ENCODE results near the gene CEP95. TPM values are rescaled to one million over a fixed set of nuclear protein-coding genes. Genes with fewer than 3 reads are reported as not detected.

The CEP95 gene, protein sequence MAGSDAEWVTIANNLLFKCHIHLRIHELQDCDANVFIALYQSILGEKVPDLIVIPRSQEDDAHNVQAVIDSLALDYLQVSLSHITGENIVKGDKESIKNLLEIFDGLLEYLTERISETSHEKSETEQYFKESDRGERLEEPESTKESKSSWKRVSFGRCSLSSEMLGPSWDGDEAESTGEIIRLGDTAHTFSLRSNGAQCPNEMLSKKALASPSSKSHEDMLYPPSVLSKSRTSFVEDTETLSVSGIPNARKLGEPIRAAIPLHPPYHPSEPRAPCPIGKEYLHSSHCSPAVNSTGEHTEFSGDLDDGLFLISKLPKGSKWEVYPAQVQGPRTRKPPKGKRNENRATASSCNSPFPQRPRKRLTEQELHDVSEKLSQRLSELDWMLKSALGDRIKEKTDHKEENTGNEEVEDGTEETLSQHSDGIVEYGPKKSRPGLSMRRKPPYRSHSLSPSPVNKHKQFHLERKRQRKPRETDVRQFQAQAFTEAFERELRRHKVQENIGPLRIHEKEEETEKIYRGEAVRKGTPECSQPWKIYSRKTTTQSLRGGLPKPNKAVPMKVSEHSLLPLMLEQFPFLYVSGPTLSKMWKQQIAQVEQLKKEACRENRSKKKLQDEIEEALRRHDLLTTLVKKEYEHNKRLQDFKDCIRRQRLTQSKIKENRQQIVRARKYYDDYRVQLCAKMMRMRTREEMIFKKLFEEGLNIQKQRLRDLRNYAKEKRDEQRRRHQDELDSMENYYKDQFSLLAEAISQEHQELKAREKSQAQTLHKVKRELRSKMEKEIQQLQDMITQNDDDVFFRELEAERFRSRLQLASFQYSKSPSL
- polyA plus RNA-seq (2013): 36.1 and 37.4 TPM in 2 replicates

DNA sequence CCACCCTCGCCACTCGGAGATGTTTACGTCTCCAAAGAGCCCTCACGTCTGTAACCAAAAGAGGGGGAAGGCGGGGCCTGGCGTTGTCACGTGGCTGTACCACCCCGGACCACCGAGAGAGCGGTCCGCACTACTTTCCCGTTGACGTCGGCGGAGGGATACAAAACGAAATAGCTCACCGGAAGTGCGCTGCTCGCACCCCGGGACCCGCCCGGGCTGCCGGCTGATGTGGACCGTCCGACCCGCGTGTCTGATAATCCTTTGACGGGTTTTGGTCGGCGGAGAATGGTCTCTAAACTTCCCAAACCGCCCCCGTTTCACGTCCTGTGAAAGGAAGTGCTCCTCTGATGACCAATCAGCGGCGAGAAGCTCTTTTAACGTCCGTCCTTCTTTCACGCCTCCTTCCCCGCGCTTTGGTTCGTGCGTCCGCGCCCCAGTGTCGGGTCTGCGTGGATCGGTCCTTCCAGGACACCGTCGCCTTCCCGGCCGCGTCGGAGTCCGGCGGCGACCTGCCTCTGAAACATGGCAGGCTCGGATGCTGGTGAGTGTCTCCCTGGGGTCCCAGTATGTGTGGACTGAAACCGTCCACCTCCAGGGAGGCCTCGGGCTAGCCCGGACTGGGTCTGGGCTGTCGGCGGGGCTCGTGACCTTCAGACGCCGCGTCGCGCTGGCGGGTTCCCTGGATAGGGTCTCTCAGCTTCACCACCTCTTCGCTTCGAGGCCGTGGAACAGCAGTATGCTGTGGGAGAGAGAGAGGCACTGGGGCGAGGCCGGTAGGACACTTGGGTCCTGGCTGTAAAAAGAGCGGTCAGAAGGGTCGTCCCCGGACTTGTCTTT is at the start of gene CEP95:
CEP95 (plus strand) TSS at position 402 of the 837 bp plus-strand sequence; CDS start at position 523, 121 bp downstream.
- H3K27ac ChIP-seq (ENCODE audit: low read depth, low read length): peak within 1 kb of the TSS; percentile 80
- no peaks in the 10 kb centered on the region for H3K27me3 ChIP-seq (ENCODE audit: insufficient read depth, low read length)
- H3K23ac ChIP-seq (ENCODE audit: low read length): no peak within 1 kb of the TSS
- peak within 1 kb of the TSS; percentile 73 for H4K8ac ChIP-seq (ENCODE audit: low read depth, low read length)
- H3K4me1 ChIP-seq (ENCODE audit: control insufficient read depth in 1 of 2, insufficient read depth in 2 of 2, low read length in 2 of 2): no peaks in the 10 kb centered on the region
- peaks cover 13% of the 10 kb centered on the region for H3K79me1 ChIP-seq (ENCODE audit: low read length)
- peak within 1 kb of the TSS; percentile 61 for H4K12ac ChIP-seq (ENCODE audit: low read depth, low read length)
- H3K9me3 ChIP-seq (ENCODE audit: insufficient read depth, low read depth, low read length): no peaks in the 10 kb centered on the region
- H2AFZ ChIP-seq (ENCODE audit: insufficient read depth, low read length, poor library complexity): peak within 1 kb of the TSS; percentile 67
- peak within 1 kb of the TSS; percentile 10 for H2BK12ac ChIP-seq (ENCODE audit: low read length)
- H3K18ac ChIP-seq (ENCODE audit: low read length): peak within 1 kb of the TSS; percentile 81
- peak within 1 kb of the TSS; percentile 97 for H3K4ac ChIP-seq (ENCODE audit: low read depth, low read length)
- H4K91ac ChIP-seq (ENCODE audit: low read depth, low read length): peak within 1 kb of the TSS; percentile 93
- H3K36me3 ChIP-seq (ENCODE audit: control insufficient read depth in 1 of 2, insufficient read depth in 2 of 2, low read length in 2 of 2): peaks cover 13 to 32% of the 10 kb centered on the region in 2 experiments
- peak within 1 kb of the TSS; percentile 96 for H3K4me3 ChIP-seq (ENCODE audit: low read depth, low read length)
- H2BK120ac ChIP-seq (ENCODE audit: insufficient read depth, low read length, poor library complexity): peak within 1 kb of the TSS; percentile 49
- no CpG with 5 or more reads among the region's 77 CpGs for WGBS (ENCODE audit: extremely low coverage, insufficient coverage, insufficient read length)
- H3K9ac ChIP-seq (ENCODE audit: low read length): peak within 1 kb of the TSS; percentile 94
- H2BK5ac ChIP-seq (ENCODE audit: low read depth, low read length, poor library complexity): peak within 1 kb of the TSS; percentile 73
- H2AK5ac ChIP-seq (ENCODE audit: low read length): peak within 1 kb of the TSS; percentile 96
- DNase-seq: peak; percentile 91 to 97
- peaks cover 20% of the 10 kb centered on the region for H3K79me2 ChIP-seq (ENCODE audit: control insufficient read depth, insufficient read depth, low read length, poor library complexity)
- H3K14ac ChIP-seq (ENCODE audit: low read length): peak within 1 kb of the TSS; percentile 99
- peak within 1 kb of the TSS; percentile 65 for H3K4me2 ChIP-seq (ENCODE audit: low read length)

DNA sequence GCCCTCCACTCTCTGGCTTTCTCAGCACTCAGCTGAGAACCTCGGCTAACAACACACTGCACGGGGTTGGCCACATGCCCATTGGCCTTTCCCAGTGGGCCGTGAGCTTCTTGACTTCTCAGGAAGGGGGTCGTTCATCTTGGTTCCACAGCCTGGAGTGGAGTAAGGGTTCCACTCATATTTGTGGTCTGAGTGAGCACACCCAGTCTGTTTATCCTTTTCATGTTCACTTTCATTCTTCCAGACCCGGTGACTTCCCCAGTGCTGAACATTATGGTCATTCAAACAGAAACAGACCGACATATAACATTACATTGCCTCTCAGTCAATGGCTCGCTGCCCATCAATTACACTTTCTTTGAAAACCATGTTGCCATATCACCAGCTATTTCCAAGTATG is 49.6 kb upstream of the CEP95 start:
- Histone ChIP-seq H3K18ac (ENCODE audit: low read length) (no peak overlapping the region), H3K4me3 (ENCODE audit: low read depth, low read length) (no peak overlapping the region), H2AK5ac (ENCODE audit: low read length) (no peak overlapping the region), H3K9ac (ENCODE audit: low read length) (no peak overlapping the region), H2BK5ac (ENCODE audit: low read depth, low read length, poor library complexity) (no peak overlapping the region), H3K9me3 (ENCODE audit: insufficient read depth, low read depth, low read length) (no peaks in the 10 kb centered on the region), H3K23ac (ENCODE audit: low read length) (no peak overlapping the region), H3K14ac (ENCODE audit: low read length) (no peak overlapping the region), H3K79me1 (ENCODE audit: low read length) (no peaks in the 10 kb centered on the region), H3K4me1 (ENCODE audit: control insufficient read depth in 1 of 2, insufficient read depth in 2 of 2, low read length in 2 of 2) (peaks cover 0 to 2% of the 10 kb centered on the region in 2 experiments), H3K4me2 (ENCODE audit: low read length) (no peak overlapping the region), H2AFZ (ENCODE audit: insufficient read depth, low read length, poor library complexity) (no peak overlapping the region), H2BK120ac (ENCODE audit: insufficient read depth, low read length, poor library complexity) (no peak overlapping the region), H3K27ac (ENCODE audit: low read depth, low read length) (no peak overlapping the region), H4K91ac (ENCODE audit: low read depth, low read length) (no peak overlapping the region), H3K27me3 (ENCODE audit: insufficient read depth, low read length) (no peaks in the 10 kb centered on the region), H3K79me2 (ENCODE audit: control insufficient read depth, insufficient read depth, low read length, poor library complexity) (no peaks in the 10 kb centered on the region), H3K36me3 (ENCODE audit: control insufficient read depth in 1 of 2, insufficient read depth in 2 of 2, low read length in 2 of 2) (no peaks in the 10 kb centered on the region), H3K4ac (ENCODE audit: low read depth, low read length) (no peak overlapping the region), H4K8ac (ENCODE audit: low read depth, low read length) (no peak overlapping the region), H2BK12ac (ENCODE audit: low read length) (no peak overlapping the region), H4K12ac (ENCODE audit: low read depth, low read length) (no peak overlapping the region)
- DNase-seq: no peak
- no CpG with 5 or more reads among the region's 7 CpGs for WGBS (ENCODE audit: extremely low coverage, insufficient coverage, insufficient read length)

DNA sequence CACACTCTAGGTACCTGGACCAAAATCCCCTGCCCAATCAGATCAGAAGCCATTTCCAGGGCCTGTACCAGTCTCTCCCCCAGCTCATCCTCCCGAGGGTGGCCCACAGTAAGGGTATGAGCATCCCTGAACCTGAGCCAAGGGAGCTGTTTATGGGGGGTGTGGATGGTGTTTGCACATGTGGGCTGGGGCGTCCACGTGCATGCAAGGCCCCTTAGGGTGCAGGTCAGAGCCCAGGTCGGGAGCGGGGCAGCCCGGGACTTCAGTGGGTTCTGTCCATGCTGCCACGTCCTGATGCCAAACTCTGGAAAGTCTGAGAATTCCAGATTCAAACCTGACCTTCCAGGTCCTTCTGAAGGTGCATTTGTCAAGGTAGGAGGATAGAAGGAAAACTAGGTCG is 48.0 kb upstream of the CEP95 start:
- no CpG with 5 or more reads among the region's 8 CpGs for WGBS (ENCODE audit: extremely low coverage, insufficient coverage, insufficient read length)

DNA sequence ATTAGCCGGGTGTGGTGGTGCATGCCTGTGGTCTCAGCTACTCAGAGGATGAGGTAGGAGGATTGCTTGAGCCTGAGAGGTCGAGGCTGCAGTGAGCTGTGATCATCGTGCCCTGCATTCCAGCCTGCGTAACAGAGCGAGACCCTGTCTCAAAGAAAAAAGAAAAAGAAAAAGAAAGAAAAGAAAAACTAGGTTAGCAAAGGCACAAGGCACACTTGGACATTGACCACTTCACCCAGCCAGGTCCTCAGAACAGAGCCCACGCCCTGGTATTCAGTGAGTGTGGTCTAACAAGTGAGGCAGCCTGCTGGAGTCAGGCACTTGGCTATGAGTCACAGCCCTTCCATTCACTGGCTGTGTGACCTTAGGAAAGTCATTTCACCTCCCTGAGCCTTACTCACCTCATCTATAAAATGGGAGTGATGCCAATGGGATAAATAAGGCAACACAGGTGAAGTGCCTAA is 47.5 kb upstream of the CEP95 start:
- no peaks in the 10 kb centered on the region for H3K79me2 ChIP-seq (ENCODE audit: control insufficient read depth, insufficient read depth, low read length, poor library complexity)
- no peak overlapping the region for H4K91ac ChIP-seq (ENCODE audit: low read depth, low read length)
- H4K12ac ChIP-seq (ENCODE audit: low read depth, low read length): no peak overlapping the region
- H3K27ac ChIP-seq (ENCODE audit: low read depth, low read length): no peak overlapping the region
- peaks cover 0 to 2% of the 10 kb centered on the region in 2 experiments for H3K4me1 ChIP-seq (ENCODE audit: control insufficient read depth in 1 of 2, insufficient read depth in 2 of 2, low read length in 2 of 2)
- H3K27me3 ChIP-seq (ENCODE audit: insufficient read depth, low read length): no peaks in the 10 kb centered on the region
- H2BK12ac ChIP-seq (ENCODE audit: low read length): no peak overlapping the region
- no CpG with 5 or more reads among the region's 6 CpGs for WGBS (ENCODE audit: extremely low coverage, insufficient coverage, insufficient read length)
- DNase-seq: peak; percentile 66 to 73
- no peaks in the 10 kb centered on the region for H3K36me3 ChIP-seq (ENCODE audit: control insufficient read depth in 1 of 2, insufficient read depth in 2 of 2, low read length in 2 of 2)
- H3K23ac ChIP-seq (ENCODE audit: low read length): no peak overlapping the region
- H3K4me2 ChIP-seq (ENCODE audit: low read length): no peak overlapping the region
- H4K8ac ChIP-seq (ENCODE audit: low read depth, low read length): no peak overlapping the region
- H2BK5ac ChIP-seq (ENCODE audit: low read depth, low read length, poor library complexity): no peak overlapping the region
- no peak overlapping the region for H2AFZ ChIP-seq (ENCODE audit: insufficient read depth, low read length, poor library complexity)
- H2AK5ac ChIP-seq (ENCODE audit: low read length): no peak overlapping the region
- H3K9me3 ChIP-seq (ENCODE audit: insufficient read depth, low read depth, low read length): no peaks in the 10 kb centered on the region
- no peak overlapping the region for H3K9ac ChIP-seq (ENCODE audit: low read length)
- no peak overlapping the region for H3K14ac ChIP-seq (ENCODE audit: low read length)
- no peak overlapping the region for H2BK120ac ChIP-seq (ENCODE audit: insufficient read depth, low read length, poor library complexity)
- H3K79me1 ChIP-seq (ENCODE audit: low read length): no peaks in the 10 kb centered on the region
- no peak overlapping the region for H3K18ac ChIP-seq (ENCODE audit: low read length)
- H3K4ac ChIP-seq (ENCODE audit: low read depth, low read length): no peak overlapping the region
- no peak overlapping the region for H3K4me3 ChIP-seq (ENCODE audit: low read depth, low read length)

More for the DNA sequence above, 48.0 kb upstream of the CEP95 start:
- H3K9ac ChIP-seq (ENCODE audit: low read length): no peak overlapping the region
- no peaks in the 10 kb centered on the region for H3K79me2 ChIP-seq (ENCODE audit: control insufficient read depth, insufficient read depth, low read length, poor library complexity)
- H3K4me3 ChIP-seq (ENCODE audit: low read depth, low read length): no peak overlapping the region
- H3K27me3 ChIP-seq (ENCODE audit: insufficient read depth, low read length): no peaks in the 10 kb centered on the region
- H3K36me3 ChIP-seq (ENCODE audit: control insufficient read depth in 1 of 2, insufficient read depth in 2 of 2, low read length in 2 of 2): no peaks in the 10 kb centered on the region
- no peak overlapping the region for H3K4ac ChIP-seq (ENCODE audit: low read depth, low read length)
- H3K4me2 ChIP-seq (ENCODE audit: low read length): no peak overlapping the region
- no peak overlapping the region for H2BK120ac ChIP-seq (ENCODE audit: insufficient read depth, low read length, poor library complexity)
- H4K8ac ChIP-seq (ENCODE audit: low read depth, low read length): no peak overlapping the region
- no peak overlapping the region for H3K18ac ChIP-seq (ENCODE audit: low read length)
- H4K91ac ChIP-seq (ENCODE audit: low read depth, low read length): no peak overlapping the region
- no peak overlapping the region for H2BK5ac ChIP-seq (ENCODE audit: low read depth, low read length, poor library complexity)
- no peak for DNase-seq
- H3K4me1 ChIP-seq (ENCODE audit: control insufficient read depth in 1 of 2, insufficient read depth in 2 of 2, low read length in 2 of 2): peaks cover 0 to 2% of the 10 kb centered on the region in 2 experiments
- no peak overlapping the region for H2AFZ ChIP-seq (ENCODE audit: insufficient read depth, low read length, poor library complexity)
- H2BK12ac ChIP-seq (ENCODE audit: low read length): no peak overlapping the region
- no peak overlapping the region for H4K12ac ChIP-seq (ENCODE audit: low read depth, low read length)
- H3K27ac ChIP-seq (ENCODE audit: low read depth, low read length): no peak overlapping the region
- H3K14ac ChIP-seq (ENCODE audit: low read length): no peak overlapping the region
- H3K79me1 ChIP-seq (ENCODE audit: low read length): no peaks in the 10 kb centered on the region
- no peak overlapping the region for H3K23ac ChIP-seq (ENCODE audit: low read length)
- H3K9me3 ChIP-seq (ENCODE audit: insufficient read depth, low read depth, low read length): no peaks in the 10 kb centered on the region
- H2AK5ac ChIP-seq (ENCODE audit: low read length): no peak overlapping the region
